Hepatocyte (in vitro differentiated cells): ENCODE measurements around the gene PREX1. TPM values are rescaled to one million over a fixed set of nuclear protein-coding genes. Genes with fewer than 3 reads are reported as not detected.

Experiments used
- DNase-seq: peaks from one replicate; pipeline ENCODE4 v3.0.0-alpha.2; 2016; ENCODE audit warnings: low spot score
- H2AFZ ChIP-seq: fragments of 200-600 bp; sonication (generic); 2 replicates; pipeline ENCODE4 v1.6.0; 2016; ENCODE audit warnings: antibody characterized with exemption, mild to moderate bottlenecking
- H3K27ac ChIP-seq: fragments of 200-600 bp; sonication (generic); 2 replicates; pipeline ENCODE4 v1.5.1; 2016; ENCODE audit warnings: mild to moderate bottlenecking
- H3K27me3 ChIP-seq: fragments of 200-600 bp; sonication (generic); 2 replicates; pipeline ENCODE4 v1.6.1; 2016
- H3K36me3 ChIP-seq: fragments of 200-600 bp; sonication (generic); replicated peaks from 2 replicates; pipeline ENCODE4 v1.5.1; 2016; ENCODE audit warnings: low read depth; ENCODE audit not compliant: insufficient read depth
- H3K4me1 ChIP-seq: fragments of 200-600 bp; sonication (generic); 2 replicates; pipeline ENCODE4 v1.5.1; 2016; ENCODE audit warnings: mild to moderate bottlenecking, moderate library complexity; ENCODE audit not compliant: insufficient read depth
- H3K4me2 ChIP-seq: fragments of 200-600 bp; sonication (generic); 2 replicates; pipeline ENCODE4 v1.6.0; 2016
- H3K4me3 ChIP-seq: fragments of 200-600 bp; sonication (generic); 2 replicates; pipeline ENCODE4 v1.5.1; 2016; ENCODE audit warnings: mild to moderate bottlenecking
- H3K79me2 ChIP-seq: fragments of 200-600 bp; sonication (generic); 2 replicates; pipeline ENCODE4 v1.6.0; 2017; ENCODE audit warnings: mild to moderate bottlenecking
- H3K9me2 ChIP-seq: fragments of 200-600 bp; sonication (generic); replicated peaks from 2 replicates; pipeline ENCODE4 v1.6.0; 2017; ENCODE audit warnings: mild to moderate bottlenecking; ENCODE audit not compliant: insufficient read depth
- H3K9me3 ChIP-seq: fragments of 200-600 bp; sonication (generic); 2 replicates; pipeline ENCODE4 v1.5.1; 2016; ENCODE audit warnings: low read depth, mild to moderate bottlenecking
- H4K20me1 ChIP-seq: fragments of 200-600 bp; sonication (generic); 2 replicates; pipeline ENCODE4 v1.6.0; 2016; ENCODE audit warnings: mild to moderate bottlenecking; ENCODE audit not compliant: insufficient read depth, poor library complexity, severe bottlenecking
- CTCF ChIP-seq: fragments of 200-600 bp; sonication (generic); IDR thresholded peaks from 2 replicates; pipeline ENCODE4 v1.5.1; 2016; ENCODE audit warnings: antibody characterized with exemption, mild to moderate bottlenecking; ENCODE audit not compliant: poor library complexity
- EZH2 ChIP-seq: fragments of 200-600 bp; sonication (generic); IDR thresholded peaks from 2 replicates; pipeline ENCODE4 v1.6.1; 2016; ENCODE audit warnings: antibody characterized with exemption, mild to moderate bottlenecking, borderline replicate concordance
- EZH2phosphoT487 ChIP-seq: fragments of 200-600 bp; sonication (generic); IDR thresholded peaks from one replicate; pipeline ENCODE4 v1.6.1; 2018; ENCODE audit warnings: antibody characterized with exemption, mild to moderate bottlenecking, low read depth, moderate library complexity; ENCODE audit not compliant: unreplicated experiment, severe bottlenecking
- WGBS: methylation state at CpG from one replicate; pipeline ENCODE4 v1.1.6; 2016; ENCODE audit warnings: low lambda C conversion rate; ENCODE audit errors: missing lambda C conversion rate; 5-methylcytosine and 5-hydroxymethylcytosine counted together
- polyA plus RNA-seq: library from polyadenylated mRNA; unstranded; fragments of >200 nt; fragmentation: Nextera tagmentation; extraction: Ambion mirVana; gene quantifications from 2 replicates; pipeline ENCODE4 v1.2.1, GENCODE V29; 2016
- total RNA-seq: library from RNA; depleted of rRNA; stranded (reverse); fragments of >200 nt; gene quantifications from 2 replicates; pipeline ENCODE4 v1.2.3, GENCODE V29; 2014

PREX1 gene
- total and polyA plus RNA-seq, 2 experiments from 2014 or later, result 1.8 to 2.9 TPM

GRCh38 chr20:48735112-48735511, 92.7 kb downstream of the PREX1 start:
- no peaks in the 10 kb centered on the region for H3K9me3 ChIP-seq
- no peaks in the 10 kb centered on the region for H4K20me1 ChIP-seq
- H3K79me2 ChIP-seq, result no peaks in the 10 kb centered on the region
- H3K4me1 ChIP-seq, result peaks cover 8% of the 10 kb centered on the region
- WGBS, result 82% methylated on average over 5 of the region's 5 CpGs
- H3K36me3 ChIP-seq, result no peaks in the 10 kb centered on the region
- TF ChIP-seq EZH2phosphoT487 (no peak), EZH2 (no peak), CTCF (no peak)
- no peak for DNase-seq
- no peaks in the 10 kb centered on the region for H3K27me3 ChIP-seq
- no peak overlapping the region for H3K4me3 ChIP-seq
- H2AFZ ChIP-seq, result no peak overlapping the region
- H3K4me2 ChIP-seq, result no peak overlapping the region
- H3K9me2 ChIP-seq, result no peaks in the 10 kb centered on the region
- H3K27ac ChIP-seq, result no peak overlapping the region

- 96% methylated on average over 10 of the region's 10 CpGs for WGBS
- Histone ChIP-seq H3K4me3 (no peak overlapping the region), H3K36me3 (no peaks in the 10 kb centered on the region), H3K4me1 (peaks cover 8% of the 10 kb centered on the region), H4K20me1 (no peaks in the 10 kb centered on the region), H3K9me3 (no peaks in the 10 kb centered on the region), H3K4me2 (no peak overlapping the region), H2AFZ (no peak overlapping the region), H3K79me2 (no peaks in the 10 kb centered on the region), H3K9me2 (no peaks in the 10 kb centered on the region), H3K27ac (no peak overlapping the region), H3K27me3 (no peaks in the 10 kb centered on the region)
- TF ChIP-seq EZH2, result no peak
- TF ChIP-seq CTCF, result no peak
- no peak for TF ChIP-seq EZH2phosphoT487
- DNase-seq, result no peak
Observed at GRCh38 chr20:48734104-48734749, 93.6 kb downstream of the PREX1 start.

- no peak for TF ChIP-seq EZH2phosphoT487
- no peak for TF ChIP-seq CTCF
- no peak for TF ChIP-seq EZH2
- Histone ChIP-seq H3K4me3 (no peak overlapping the region), H3K4me1 (peaks cover 3% of the 10 kb centered on the region), H3K27ac (no peak overlapping the region), H4K20me1 (no peaks in the 10 kb centered on the region), H3K9me3 (no peaks in the 10 kb centered on the region), H3K79me2 (no peaks in the 10 kb centered on the region), H3K27me3 (no peaks in the 10 kb centered on the region), H3K9me2 (no peaks in the 10 kb centered on the region), H2AFZ (no peak overlapping the region), H3K4me2 (no peak overlapping the region), H3K36me3 (no peaks in the 10 kb centered on the region)
- no peak for DNase-seq
- WGBS, result 87% methylated on average over 3 of the region's 3 CpGs
Observed at GRCh38 chr20:48733296-48733790, 94.5 kb downstream of the PREX1 start.
